ENCODE measurements around the gene ARHGEF5. TPM values are rescaled to one million over a fixed set of nuclear protein-coding genes. Genes with fewer than 3 reads are reported as not detected.

Gene ARHGEF5
- total and polyA plus RNA-seq, 2 of the 13 experiments (the other 11 are each of a cell fraction or from before 2014, with no cell fraction given) = 1.2 to 1.3 TPM

DNA sequence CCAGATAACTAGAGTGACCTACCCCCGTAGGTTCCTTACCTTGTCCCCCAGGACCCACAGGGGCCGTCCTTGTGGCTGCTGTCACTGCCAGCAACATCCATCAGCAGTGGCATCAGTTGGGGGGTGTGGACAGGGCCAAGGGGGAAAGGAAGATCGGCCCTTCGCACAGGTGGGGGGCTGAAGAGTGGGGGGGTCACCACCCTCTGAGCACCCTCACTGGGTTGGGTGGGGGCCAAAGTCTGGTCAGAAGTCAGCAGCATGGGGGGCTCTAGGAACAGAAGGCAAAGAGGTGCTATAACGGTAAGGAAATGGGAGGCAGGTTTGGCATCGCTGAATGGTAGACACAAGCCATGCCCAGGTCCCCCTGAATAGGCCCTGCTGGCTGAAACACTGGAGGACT is 43.7 kb downstream of the ARHGEF5 start (continued):
- TF ChIP-seq NR2C2 (CRISPR knock-in tag; IDR thresholded peaks at IDR 0.05; ENCODE audit: borderline replicate concordance) (no peak), ZNF264 (CRISPR knock-in tag; IDR thresholded peaks at IDR 0.05) (no peak), JUNB (CRISPR knock-in tag; IDR thresholded peaks at IDR 0.05; ENCODE audit: borderline replicate concordance) (no peak), MXD3 (CRISPR knock-in tag; IDR thresholded peaks at IDR 0.05) (no peak), HNF4A (CRISPR knock-in tag; IDR thresholded peaks at IDR 0.05) (no peak), ZNF644 (CRISPR knock-in tag; IDR thresholded peaks at IDR 0.05; ENCODE audit: low read depth) (no peak)

DNA sequence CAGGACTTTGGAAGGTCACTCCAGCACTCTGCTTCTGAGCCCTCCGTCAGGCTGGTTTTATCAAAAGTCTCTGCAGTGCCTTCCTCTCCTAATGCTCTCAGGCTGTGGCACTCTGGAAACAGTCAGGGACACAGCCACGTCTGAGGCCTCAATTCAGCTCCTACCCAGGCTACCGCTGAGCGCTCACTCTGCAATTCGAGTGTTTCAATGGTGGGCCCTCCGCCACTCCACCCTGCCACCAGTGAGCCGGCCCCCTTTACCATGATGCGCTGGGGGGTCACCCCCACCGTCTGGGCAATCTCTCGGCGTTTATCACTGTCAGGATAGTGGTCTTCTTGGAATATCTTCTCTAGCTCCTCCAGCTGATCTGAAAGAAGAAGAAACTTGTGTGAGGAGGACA is 44.7 kb downstream of the ARHGEF5 start:
- no peak overlapping the region for H3K9ac ChIP-seq (ENCODE audit: insufficient read depth, low read depth, low read length)
- no peaks in the 10 kb centered on the region for H3K4me1 ChIP-seq (ENCODE audit: insufficient read depth, low read length)
- BruUV-seq (replicated peaks) = no TSS peak
- no peaks in the 10 kb centered on the region for H4K20me1 ChIP-seq (ENCODE audit: insufficient read depth, low read length)
- in situ Hi-C loops (cut with HindIII; ENCODE audit: extremely low pct_ligation_motif_present, low pct_unique_long_range_greater_than_20kb) = loop anchor here (10.0 to 25.0 kb wide), 2 partner anchors 225 to 513 kb away; no protein-coding TSS in a partner anchor
- no peak overlapping the region for H3K4me2 ChIP-seq (ENCODE audit: low read depth, low read length)
- ChIA-PET CTCF (ENCODE audit: low intra/inter-chr PET ratio, low total read pairs) (no interaction called here), POLR2A (no interaction called here)
- ATAC-seq (no peak), DNase-seq (ENCODE audit: low spot score) (no peak), FAIRE-seq (no peak)
- no peaks in the 10 kb centered on the region for H3K79me2 ChIP-seq (ENCODE audit: insufficient read depth, low read length)
- TF ChIP-seq, protein P1, sequence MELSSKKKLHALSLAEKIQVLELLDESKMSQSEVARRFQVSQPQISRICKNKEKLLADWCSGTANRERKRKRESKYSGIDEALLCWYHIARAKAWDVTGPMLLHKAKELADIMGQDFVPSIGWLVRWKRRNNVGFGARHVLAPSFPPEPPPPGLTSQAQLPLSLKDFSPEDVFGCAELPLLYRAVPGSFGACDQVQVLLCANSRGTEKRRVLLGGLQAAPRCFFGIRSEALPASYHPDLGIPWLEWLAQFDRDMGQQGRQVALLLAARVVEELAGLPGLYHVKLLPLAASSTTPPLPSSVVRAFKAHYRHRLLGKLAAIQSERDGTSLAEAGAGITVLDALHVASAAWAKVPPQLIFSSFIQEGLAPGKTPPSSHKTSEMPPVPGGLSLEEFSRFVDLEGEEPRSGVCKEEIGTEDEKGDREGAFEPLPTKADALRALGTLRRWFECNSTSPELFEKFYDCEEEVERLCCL (CRISPR knock-in tag; IDR thresholded peaks at IDR 0.05; ENCODE audit: borderline replicate concordance) = no peak
- no peak for TF ChIP-seq KLF16 (CRISPR knock-in tag; IDR thresholded peaks at IDR 0.05)
- TF ChIP-seq MBNL3 (CRISPR knock-in tag; conservative IDR thresholded peaks at IDR 0.05) = no peak
- no peak for TF ChIP-seq ZNF274 (CRISPR knock-in tag; IDR thresholded peaks at IDR 0.05)
- TF ChIP-seq GTF3A (CRISPR knock-in tag; conservative IDR thresholded peaks at IDR 0.05) = no peak
- TF ChIP-seq RXRB (CRISPR knock-in tag; IDR thresholded peaks at IDR 0.05; ENCODE audit: borderline replicate concordance) = no peak
- TF ChIP-seq AHR (CRISPR knock-in tag; IDR thresholded peaks at IDR 0.05) = no peak
- H3K9me3 ChIP-seq (ENCODE audit: low read length) = no peaks in the 10 kb centered on the region
- 42% methylated on average over 8 of the region's 11 CpGs for WGBS (ENCODE audit: low lambda C conversion rate)
- peaks cover 0 to 16% of the 10 kb centered on the region in 2 experiments; a peak in 2 of 5 replicates for H3K27me3 ChIP-seq (ENCODE audit: control insufficient read depth in 1 of 2, insufficient read depth in 2 of 2, low read length in 2 of 2)
- H2AFZ ChIP-seq (ENCODE audit: low read length) = no peak overlapping the region
- no peak overlapping the region for H3K4me3 ChIP-seq (replicated peaks in 1 of 3; ENCODE audit: insufficient read depth in 1 of 3, low read depth in 2 of 3, low read length in 3 of 3)
- no peaks in the 10 kb centered on the region for H3K36me3 ChIP-seq (replicated peaks in 1 of 2; ENCODE audit: control insufficient read depth in 1 of 2, insufficient read depth in 2 of 2, low read length in 2 of 2)
- intact Hi-C loops (cut with micrococcal nuclease; ENCODE audit: unreplicated experiment) = no loop called here
- no peak overlapping the region for H3K27ac ChIP-seq (ENCODE audit: extremely low read length, insufficient read depth, low read length)
